Central memory CD4-positive, alpha-beta T cell (primary cell): Measurements from ENCODE around the gene GCSH.

Experiments used
- DNase-seq: peaks from one replicate; pipeline ENCODE4 v3.0.0; 2022

GCSH gene

DNA sequence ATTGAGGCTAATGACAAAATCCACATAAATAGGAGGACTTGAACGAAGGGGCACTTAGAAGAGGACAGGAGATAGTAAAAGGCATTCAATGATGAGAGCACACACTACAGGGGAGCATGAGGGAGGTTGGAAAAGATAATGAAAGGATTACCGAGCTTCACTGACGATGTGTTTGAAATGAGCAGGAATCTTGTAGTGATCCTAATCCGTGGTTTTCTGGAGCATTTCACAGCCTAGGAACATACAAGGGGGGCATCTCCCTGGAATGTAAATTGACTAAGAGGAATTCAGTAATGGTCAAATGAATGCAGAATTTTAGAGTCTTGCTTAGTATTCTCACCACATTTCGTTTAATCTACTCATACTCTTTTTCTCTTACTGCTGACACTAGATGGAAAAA, 55.4 kb downstream of the GCSH start:
- no peak for DNase-seq

DNA sequence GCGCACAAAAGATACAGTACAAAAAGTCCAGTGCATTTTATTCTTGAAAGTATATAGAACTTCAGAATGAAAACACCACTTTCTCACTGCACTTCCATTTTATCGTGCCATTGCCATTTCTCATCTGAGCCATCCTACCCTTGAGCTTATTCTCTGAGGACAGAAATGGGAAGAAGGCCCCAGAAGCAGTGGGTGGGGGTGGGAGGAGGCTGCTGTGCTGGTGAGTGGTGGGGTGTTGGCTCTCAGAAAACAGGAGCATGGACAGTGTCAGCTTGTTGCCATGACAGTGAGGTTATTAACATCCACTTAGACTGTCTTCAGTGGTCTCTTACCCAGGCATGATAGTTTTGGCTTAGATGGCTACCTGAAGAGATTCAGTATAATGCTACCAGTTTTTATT, 56.1 kb downstream of the GCSH start:
- no peak for DNase-seq

DNA sequence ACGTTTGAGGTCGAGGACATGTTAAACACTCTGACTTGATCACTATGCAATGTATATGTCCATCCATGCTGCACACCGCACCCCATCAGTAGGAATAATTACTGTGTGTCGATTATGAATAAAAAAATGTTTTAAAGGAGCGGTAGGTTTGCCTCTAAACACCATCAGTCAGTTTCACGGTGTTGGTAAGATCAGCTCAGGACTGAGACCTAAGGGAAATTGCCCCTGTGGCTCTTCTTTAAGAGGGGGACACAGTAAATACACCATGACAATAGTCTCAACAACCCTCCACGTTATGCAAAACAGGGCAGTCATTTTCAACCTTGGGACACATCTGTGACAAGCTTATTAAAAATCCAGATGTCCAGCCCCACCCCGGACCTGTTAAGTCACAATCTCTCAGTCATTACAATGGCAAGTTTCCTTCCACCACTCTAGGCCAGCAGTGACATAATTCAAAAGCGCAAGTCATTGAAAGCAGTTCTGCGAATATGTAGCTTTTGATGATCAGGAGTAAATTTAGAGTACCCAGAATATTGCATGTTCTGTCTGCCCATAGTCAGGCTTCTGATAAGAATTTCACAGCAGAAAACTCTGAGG, 59.3 kb downstream of the GCSH start:
- DNase-seq = no peak

DNA sequence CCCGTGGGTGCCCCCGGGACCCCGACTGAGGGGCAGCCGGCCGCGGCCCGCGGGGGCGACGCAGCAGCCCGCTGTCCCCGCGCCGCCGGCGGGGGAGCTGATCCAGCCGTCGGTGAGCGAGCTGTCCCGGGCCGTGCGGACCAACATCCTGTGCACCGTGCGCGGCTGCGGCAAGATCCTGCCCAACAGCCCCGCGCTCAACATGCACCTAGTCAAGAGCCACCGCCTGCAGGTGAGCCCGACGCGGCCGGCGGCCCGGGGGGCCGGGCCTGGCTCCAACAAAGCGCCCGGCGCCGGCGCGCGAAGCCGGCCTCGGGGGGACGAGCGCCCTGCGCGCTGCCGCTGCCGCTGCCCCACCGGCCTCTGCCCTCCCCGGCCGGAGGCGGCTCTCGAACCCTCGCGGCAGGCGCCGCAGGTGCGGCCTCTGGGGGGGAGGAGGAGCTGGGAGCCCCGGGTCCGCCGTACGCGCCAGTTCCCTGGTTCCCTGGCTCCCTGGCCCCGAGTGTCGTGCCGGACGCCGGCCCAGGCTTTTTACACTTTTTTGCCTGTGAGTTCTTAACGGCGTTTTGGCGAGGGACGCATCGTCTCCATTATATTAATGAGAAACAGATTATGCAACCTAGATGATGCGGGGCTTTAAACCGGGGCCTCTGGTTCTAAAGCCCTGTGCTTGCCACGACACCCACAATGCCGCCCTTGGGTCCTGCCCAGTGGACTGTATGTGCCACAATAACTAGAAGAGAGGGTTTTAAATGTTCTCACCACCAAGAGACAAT, 60.0 kb downstream of the GCSH start:
- peak; percentile 4 for DNase-seq

DNA sequence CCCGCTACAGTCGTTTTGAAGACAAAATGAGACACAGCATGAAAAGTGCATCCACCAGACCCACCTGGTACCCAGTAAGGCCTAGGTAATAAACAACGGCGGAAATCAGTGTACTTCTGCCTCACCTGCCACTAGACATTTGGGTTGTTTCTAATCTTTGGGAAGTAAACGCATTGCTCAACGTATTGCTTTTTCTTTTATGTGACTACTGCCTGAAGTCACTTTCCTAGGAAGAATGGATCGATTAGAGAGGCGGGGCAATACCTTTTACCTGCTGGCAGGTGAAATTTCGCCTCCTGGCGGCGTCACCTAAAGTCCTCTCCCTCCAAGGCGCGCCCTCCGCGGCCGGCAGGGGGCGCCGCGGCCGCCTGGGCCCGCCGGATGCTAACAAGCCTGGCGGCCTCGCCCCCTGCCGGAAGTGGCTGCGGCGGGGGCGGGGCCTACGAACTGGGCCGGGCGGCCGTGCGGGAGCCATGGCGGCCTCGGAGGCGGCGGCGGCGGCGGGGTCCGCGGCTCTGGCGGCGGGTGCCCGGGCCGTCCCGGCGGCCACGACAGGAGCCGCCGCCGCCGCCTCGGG, 60.7 kb downstream of the GCSH start, which contains the start of gene ATMIN:
ATMIN (plus strand) TSS at position 445 of the 577 bp plus-strand sequence; CDS start at position 474, 29 bp downstream.
- peak; percentile 87 for DNase-seq
